SK-N-SH (cell line): ENCODE results near the gene ECEL1. TPM values are rescaled to one million over a fixed set of nuclear protein-coding genes. Genes with fewer than 3 reads are reported as not detected.

Source experiments
- CTCF ChIA-PET: fragments of 300-600, 350-600 bp; formaldehyde crosslinking; extraction: SDS; loops from one replicate; lab custom pipeline; 2021; lab: Yijun Ruan, JAX
- POLR2A ChIA-PET: fragments of 350-600 bp; sonication (Branson Sonifier 250); formaldehyde crosslinking; extraction: SDS; loops from one replicate; lab custom pipeline; 2020; ENCODE audit warnings: antibody characterized with exemption, inconsistent platforms; lab: Yijun Ruan, JAX
- DNase-seq: peaks from one replicate; pipeline ENCODE4 v3.0.0; 2012
- H2AFZ ChIP-seq: fragments of 200-600 bp; sonication (generic); 2 replicates; pipeline ENCODE4 v1.8.1; 2016; ENCODE audit warnings: antibody characterized with exemption, mild to moderate bottlenecking, low read depth
- H3F3A ChIP-seq: fragments of 200-600 bp; sonication (generic); replicated peaks from 2 replicates; pipeline ENCODE3; 2016; ENCODE audit warnings: antibody characterized with exemption, mild to moderate bottlenecking; ENCODE audit not compliant: insufficient read depth
- H3K27ac ChIP-seq, 2 experiments: fragments of 200-500 bp in 1 of 2; fragments of 200-600 bp in 1 of 2; sonication (Bioruptor generic) in 1 of 2; sonication (generic), shearing (Covaris generic) in 1 of 2; 2 replicates each; pipeline versions ENCODE4 v1.5.1 to v1.6.1; 2014 to 2016; ENCODE audit warnings: low read depth in 2 of 2, inconsistent platforms in 1 of 2, low read length in 1 of 2, mild to moderate bottlenecking in 1 of 2, mixed read lengths in 1 of 2
- H3K27me3 ChIP-seq: fragments of 200-600 bp; sonication (generic), shearing (Covaris generic); 2 replicates; pipeline ENCODE4 v1.6.1; 2016; ENCODE audit warnings: mixed run types; ENCODE audit not compliant: insufficient read depth
- H3K36me3 ChIP-seq, 2 experiments: fragments of 200-500 bp in 1 of 2; fragments of 200-600 bp in 1 of 2; sonication (Bioruptor generic) in 1 of 2; sonication (generic) in 1 of 2; replicated peaks in 1 of 2; 2 replicates each; pipeline versions ENCODE3 to v1.5.1; 2014 to 2016; ENCODE audit warnings: low read length in 1 of 2, mild to moderate bottlenecking in 1 of 2; ENCODE audit not compliant: insufficient read depth in 2 of 2, control insufficient read depth in 1 of 2
- H3K4me1 ChIP-seq, 2 experiments: fragments of 200-500 bp in 1 of 2; fragments of 200-600 bp in 1 of 2; sonication (Bioruptor generic) in 1 of 2; sonication (generic), shearing (Covaris generic) in 1 of 2; 2 replicates each; pipeline versions ENCODE4 v1.5.1 to v1.6.1; 2014 to 2016; ENCODE audit warnings: low read depth in 1 of 2, low read length in 1 of 2, mixed run types in 1 of 2; ENCODE audit not compliant: insufficient read depth in 2 of 2, control insufficient read depth in 1 of 2
- H3K4me2 ChIP-seq: fragments of 200-600 bp; sonication (generic), shearing (Covaris generic); 2 replicates; pipeline ENCODE4 v1.6.1; 2017; ENCODE audit warnings: mixed run types
- H3K4me3 ChIP-seq, 2 experiments: fragments of 200-500 bp in 1 of 2; fragments of 200-600 bp in 1 of 2; sonication (Bioruptor generic) in 1 of 2; sonication (generic), shearing (Covaris generic) in 1 of 2; 2 replicates each; pipeline versions ENCODE4 v1.5.1 to v1.8.1; 2014 to 2016; ENCODE audit warnings: low read depth in 2 of 2, inconsistent platforms in 1 of 2, low read length in 1 of 2, mild to moderate bottlenecking in 1 of 2, mixed read lengths in 1 of 2, moderate library complexity in 1 of 2
- H3K79me2 ChIP-seq: fragments of 200-600 bp; sonication (generic); 2 replicates; pipeline ENCODE4 v1.8.1; 2017; ENCODE audit warnings: mild to moderate bottlenecking; ENCODE audit not compliant: insufficient read depth
- H3K9ac ChIP-seq: fragments of 200-600 bp; sonication (generic); 2 replicates; pipeline ENCODE4 v1.6.1; 2017; ENCODE audit warnings: mixed run types
- H3K9me2 ChIP-seq: fragments of 200-600 bp; sonication (generic); 2 replicates; pipeline ENCODE4 v1.6.1; 2017; ENCODE audit warnings: mixed run types
- H3K9me3 ChIP-seq: fragments of 200-600 bp; sonication (generic); 2 replicates; pipeline ENCODE4 v1.6.1; 2017; ENCODE audit warnings: mixed run types, mild to moderate bottlenecking, moderate library complexity
- H4K20me1 ChIP-seq: fragments of 200-600 bp; sonication (generic); 2 replicates; pipeline ENCODE4 v1.6.1; 2017; ENCODE audit warnings: mild to moderate bottlenecking, mixed run types; ENCODE audit not compliant: insufficient read depth
- CHD2 ChIP-seq: fragments of 150-350 bp; IDR thresholded peaks from 2 replicates; pipeline ENCODE4 v1.6.1; 2018; ENCODE audit warnings: low read length; ENCODE audit not compliant: partially characterized antibody
- EZH2phosphoT487 ChIP-seq: fragments of 200-600 bp; sonication (generic); IDR thresholded peaks from 2 replicates; pipeline ENCODE4 v1.6.1; 2017; ENCODE audit warnings: low read depth, mixed run types, mild to moderate bottlenecking, antibody characterized with exemption, moderate library complexity, borderline replicate concordance
- FOSL2 ChIP-seq: IDR thresholded peaks from 2 replicates; pipeline ENCODE4 v1.4.0; 2012; ENCODE audit warnings: low read depth, mild to moderate bottlenecking, moderate library complexity, borderline replicate concordance
- GABPA ChIP-seq: IDR thresholded peaks from 2 replicates; pipeline ENCODE4 v1.4.0; 2012; ENCODE audit warnings: low read depth, mild to moderate bottlenecking
- GATA2 ChIP-seq: sonication (generic); formaldehyde crosslinking; IDR thresholded peaks from 2 replicates; pipeline ENCODE4 v1.5.0; 2020; ENCODE audit warnings: mild to moderate bottlenecking, missing genetic modification reagents
- MXI1 ChIP-seq: IDR thresholded peaks from 2 replicates; pipeline ENCODE4 v1.6.1; 2012; ENCODE audit warnings: mild to moderate bottlenecking, low read depth, low read length, improper control_type of control experiment
- NFIC ChIP-seq: IDR thresholded peaks from 2 replicates; pipeline ENCODE4 v1.4.0; 2012; ENCODE audit warnings: borderline replicate concordance
- RAD21 ChIP-seq: IDR thresholded peaks from 2 replicates; pipeline ENCODE4 v1.6.1; 2012; ENCODE audit warnings: mild to moderate bottlenecking, low read length
- RCOR1 ChIP-seq: fragments of 150-350 bp; IDR thresholded peaks from 2 replicates; pipeline ENCODE4 v1.6.1; 2017; ENCODE audit warnings: antibody characterized with exemption, low read length
- RFX5 ChIP-seq: IDR thresholded peaks from 2 replicates; pipeline ENCODE4 v1.6.1; 2012; ENCODE audit warnings: mild to moderate bottlenecking, improper control_type of control experiment, low read length
- SIN3A ChIP-seq: IDR thresholded peaks from 2 replicates; pipeline ENCODE4 v1.6.1; 2012; ENCODE audit warnings: low read depth, mild to moderate bottlenecking, low read length, moderate library complexity, borderline replicate concordance
- WGBS: methylation state at CpG from one replicate; pipeline ENCODE4 v1.1.6; 2017; ENCODE audit warnings: low lambda C conversion rate; 5-methylcytosine and 5-hydroxymethylcytosine counted together
- polyA plus RNA-seq, 3 experiments: library from polyadenylated mRNA; depleted of rRNA; stranded (reverse); fragments of >200 nt; gene quantifications; 2 replicates each; pipeline ENCODE4 v1.2.3, GENCODE V29; 2012
- TF ChIP-seq, protein P1 (sequence below): IDR thresholded peaks from 2 replicates; pipeline ENCODE4; 2012
- TF ChIP-seq, protein P2 (sequence below): IDR thresholded peaks from 2 replicates; pipeline ENCODE4 v1.4.0; 2012; ENCODE audit warnings: low read depth, borderline replicate concordance
- TF ChIP-seq, protein P3 (sequence below): fragments of 150-350 bp; IDR thresholded peaks from 2 replicates; pipeline ENCODE4 v1.6.1; 2017; ENCODE audit warnings: antibody characterized with exemption, low read length, low read depth, borderline replicate concordance
- TF ChIP-seq, protein P4 (sequence below): fragments of 150-350 bp; IDR thresholded peaks from 2 replicates; pipeline ENCODE4 v1.6.1; 2016; ENCODE audit warnings: mild to moderate bottlenecking, low read depth, low read length
- TF ChIP-seq, protein P5 (sequence below): fragments of 200-600 bp; sonication (generic); IDR thresholded peaks from 2 replicates; pipeline ENCODE4 v1.6.1; 2017; ENCODE audit warnings: antibody characterized with exemption, mild to moderate bottlenecking, moderate library complexity

Gene ECEL1
- polyA plus RNA-seq, 1 of the 3 experiments (the other 2 are of a cell fraction), result not detected

DNA sequence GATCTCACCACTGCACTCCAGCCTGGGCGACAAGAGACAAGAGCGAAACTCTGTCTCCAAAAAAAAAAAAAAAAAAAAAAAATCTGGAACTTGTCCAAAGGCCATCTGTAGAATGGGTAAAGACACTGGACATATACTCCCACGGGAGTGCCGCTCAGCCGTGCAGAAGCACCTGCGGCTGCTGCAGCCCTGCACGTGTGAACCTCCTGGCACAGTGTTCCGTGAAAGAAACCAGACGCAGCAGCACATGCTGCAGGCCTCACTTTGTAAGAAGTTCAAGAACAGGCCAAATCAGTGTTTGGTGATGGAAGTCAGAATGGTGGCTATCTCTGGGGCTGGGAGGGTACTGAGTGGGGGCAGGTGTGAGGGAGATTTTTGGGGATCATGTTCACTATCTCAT is 44.8 kb upstream of the ECEL1 start:
- CTCF ChIA-PET, result interaction anchor here (0.6 to 5.4 kb wide), 5 partner anchors 11 to 205 kb away, joined by 3 to 32 read pairs (median 4); partner anchors contain the start of gene PRSS56

DNA sequence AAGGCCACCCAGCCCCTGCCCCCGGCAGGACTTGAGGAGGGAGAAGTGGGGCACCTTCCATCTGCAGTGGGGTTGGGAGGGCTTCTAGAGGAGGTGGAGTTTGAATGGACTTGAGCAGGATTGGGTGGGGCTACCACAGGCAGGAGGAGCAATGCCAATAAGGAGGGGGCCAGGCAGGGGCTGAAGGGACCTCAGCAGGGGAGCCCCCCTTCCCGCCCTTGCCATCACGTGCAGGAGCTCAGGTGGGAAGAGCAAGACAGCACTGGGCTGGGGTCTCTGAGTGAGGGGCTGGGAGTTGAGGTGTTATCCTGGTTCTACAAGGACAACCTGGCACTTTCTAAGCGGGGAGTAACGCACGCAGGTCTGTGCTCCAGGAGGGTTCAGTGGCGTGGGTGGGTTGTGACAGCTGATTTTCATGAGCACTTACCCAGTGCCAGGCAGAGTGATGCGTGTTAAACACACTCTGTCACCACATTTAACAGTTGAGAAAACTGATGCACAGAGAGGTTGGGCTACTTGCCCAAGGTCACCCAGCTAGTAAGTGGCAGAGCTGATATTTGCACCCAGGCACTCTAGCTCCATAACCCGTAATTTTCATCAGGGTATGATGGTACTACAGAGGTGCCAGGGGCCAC is 43.1 kb upstream of the ECEL1 start:
- H3K79me2 ChIP-seq, result no peaks in the 10 kb centered on the region
- no peak overlapping the region for H3K4me2 ChIP-seq
- H3F3A ChIP-seq, result no peaks in the 10 kb centered on the region
- CTCF ChIA-PET, result interaction anchor here (1.9 to 5.4 kb wide), 2 partner anchors 9 to 12 kb away, joined by 4 to 32 read pairs; partner anchors contain the start of gene PRSS56
- no peaks in the 10 kb centered on the region for H3K27me3 ChIP-seq
- H3K36me3 ChIP-seq, result no peaks in the 10 kb centered on the region
- H3K9me2 ChIP-seq, result no peaks in the 10 kb centered on the region
- POLR2A ChIA-PET, result no interaction called here
- H3K9ac ChIP-seq, result no peak overlapping the region
- WGBS, result 69% methylated on average over 9 of the region's 9 CpGs
- no peaks in the 10 kb centered on the region for H3K9me3 ChIP-seq
- DNase-seq, result peak; percentile 21
- H3K4me1 ChIP-seq, result peaks cover 0 to 5% of the 10 kb centered on the region in 2 experiments; a peak in 1 of 4 replicates
- H3K27ac ChIP-seq, result no peak overlapping the region
- no peak overlapping the region for H2AFZ ChIP-seq
- no peak overlapping the region for H3K4me3 ChIP-seq
- H4K20me1 ChIP-seq, result no peaks in the 10 kb centered on the region
- TF ChIP-seq EZH2phosphoT487 (no peak), RFX5 (no peak), RCOR1 (no peak), NFIC (no peak), GATA2 (CRISPR knock-in tag) (no peak), MXI1 (no peak), CHD2 (no peak), RAD21 (no peak), GABPA (no peak)
- TF ChIP-seq, protein P1, sequence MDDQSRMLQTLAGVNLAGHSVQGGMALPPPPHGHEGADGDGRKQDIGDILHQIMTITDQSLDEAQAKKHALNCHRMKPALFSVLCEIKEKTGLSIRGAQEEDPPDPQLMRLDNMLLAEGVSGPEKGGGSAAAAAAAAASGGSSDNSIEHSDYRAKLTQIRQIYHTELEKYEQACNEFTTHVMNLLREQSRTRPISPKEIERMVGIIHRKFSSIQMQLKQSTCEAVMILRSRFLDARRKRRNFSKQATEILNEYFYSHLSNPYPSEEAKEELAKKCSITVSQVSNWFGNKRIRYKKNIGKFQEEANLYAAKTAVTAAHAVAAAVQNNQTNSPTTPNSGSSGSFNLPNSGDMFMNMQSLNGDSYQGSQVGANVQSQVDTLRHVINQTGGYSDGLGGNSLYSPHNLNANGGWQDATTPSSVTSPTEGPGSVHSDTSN, result no peak
- TF ChIP-seq, protein P2, sequence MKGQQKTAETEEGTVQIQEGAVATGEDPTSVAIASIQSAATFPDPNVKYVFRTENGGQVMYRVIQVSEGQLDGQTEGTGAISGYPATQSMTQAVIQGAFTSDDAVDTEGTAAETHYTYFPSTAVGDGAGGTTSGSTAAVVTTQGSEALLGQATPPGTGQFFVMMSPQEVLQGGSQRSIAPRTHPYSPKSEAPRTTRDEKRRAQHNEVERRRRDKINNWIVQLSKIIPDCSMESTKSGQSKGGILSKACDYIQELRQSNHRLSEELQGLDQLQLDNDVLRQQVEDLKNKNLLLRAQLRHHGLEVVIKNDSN, result no peak
- TF ChIP-seq, protein P3, sequence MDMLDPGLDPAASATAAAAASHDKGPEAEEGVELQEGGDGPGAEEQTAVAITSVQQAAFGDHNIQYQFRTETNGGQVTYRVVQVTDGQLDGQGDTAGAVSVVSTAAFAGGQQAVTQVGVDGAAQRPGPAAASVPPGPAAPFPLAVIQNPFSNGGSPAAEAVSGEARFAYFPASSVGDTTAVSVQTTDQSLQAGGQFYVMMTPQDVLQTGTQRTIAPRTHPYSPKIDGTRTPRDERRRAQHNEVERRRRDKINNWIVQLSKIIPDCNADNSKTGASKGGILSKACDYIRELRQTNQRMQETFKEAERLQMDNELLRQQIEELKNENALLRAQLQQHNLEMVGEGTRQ, result no peak
- TF ChIP-seq, protein P4, sequence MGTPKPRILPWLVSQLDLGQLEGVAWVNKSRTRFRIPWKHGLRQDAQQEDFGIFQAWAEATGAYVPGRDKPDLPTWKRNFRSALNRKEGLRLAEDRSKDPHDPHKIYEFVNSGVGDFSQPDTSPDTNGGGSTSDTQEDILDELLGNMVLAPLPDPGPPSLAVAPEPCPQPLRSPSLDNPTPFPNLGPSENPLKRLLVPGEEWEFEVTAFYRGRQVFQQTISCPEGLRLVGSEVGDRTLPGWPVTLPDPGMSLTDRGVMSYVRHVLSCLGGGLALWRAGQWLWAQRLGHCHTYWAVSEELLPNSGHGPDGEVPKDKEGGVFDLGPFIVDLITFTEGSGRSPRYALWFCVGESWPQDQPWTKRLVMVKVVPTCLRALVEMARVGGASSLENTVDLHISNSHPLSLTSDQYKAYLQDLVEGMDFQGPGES, result no peak
- TF ChIP-seq, protein P5, sequence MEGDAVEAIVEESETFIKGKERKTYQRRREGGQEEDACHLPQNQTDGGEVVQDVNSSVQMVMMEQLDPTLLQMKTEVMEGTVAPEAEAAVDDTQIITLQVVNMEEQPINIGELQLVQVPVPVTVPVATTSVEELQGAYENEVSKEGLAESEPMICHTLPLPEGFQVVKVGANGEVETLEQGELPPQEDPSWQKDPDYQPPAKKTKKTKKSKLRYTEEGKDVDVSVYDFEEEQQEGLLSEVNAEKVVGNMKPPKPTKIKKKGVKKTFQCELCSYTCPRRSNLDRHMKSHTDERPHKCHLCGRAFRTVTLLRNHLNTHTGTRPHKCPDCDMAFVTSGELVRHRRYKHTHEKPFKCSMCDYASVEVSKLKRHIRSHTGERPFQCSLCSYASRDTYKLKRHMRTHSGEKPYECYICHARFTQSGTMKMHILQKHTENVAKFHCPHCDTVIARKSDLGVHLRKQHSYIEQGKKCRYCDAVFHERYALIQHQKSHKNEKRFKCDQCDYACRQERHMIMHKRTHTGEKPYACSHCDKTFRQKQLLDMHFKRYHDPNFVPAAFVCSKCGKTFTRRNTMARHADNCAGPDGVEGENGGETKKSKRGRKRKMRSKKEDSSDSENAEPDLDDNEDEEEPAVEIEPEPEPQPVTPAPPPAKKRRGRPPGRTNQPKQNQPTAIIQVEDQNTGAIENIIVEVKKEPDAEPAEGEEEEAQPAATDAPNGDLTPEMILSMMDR, result no peak

More for the DNA sequence above, 44.8 kb upstream of the ECEL1 start:
- 51% methylated on average over 9 of the region's 9 CpGs for WGBS
- H3K9ac ChIP-seq, result no peak overlapping the region
- no peak overlapping the region for H3K27ac ChIP-seq
- no peak overlapping the region for H3K4me2 ChIP-seq
- no peaks in the 10 kb centered on the region for H3K36me3 ChIP-seq
- peak; percentile 65 for DNase-seq
- no peak overlapping the region for H2AFZ ChIP-seq
- H3K4me1 ChIP-seq, result peaks cover 0 to 5% of the 10 kb centered on the region in 2 experiments; a peak in 1 of 4 replicates
- no peaks in the 10 kb centered on the region for H3K79me2 ChIP-seq
- no peaks in the 10 kb centered on the region for H3F3A ChIP-seq
- peak; percentile 53; the same call in 1 of the 2 replicates for TF ChIP-seq MXI1
- TF ChIP-seq, protein P4, result no peak
- no peak for TF ChIP-seq FOSL2
- no peak for TF ChIP-seq SIN3A
- TF ChIP-seq, all 33 proteins: peak for 1
- no peak overlapping the region for H3K4me3 ChIP-seq
- H4K20me1 ChIP-seq, result no peaks in the 10 kb centered on the region
- POLR2A ChIA-PET, result no interaction called here
- no peaks in the 10 kb centered on the region for H3K27me3 ChIP-seq
- no peaks in the 10 kb centered on the region for H3K9me3 ChIP-seq
- H3K9me2 ChIP-seq, result no peaks in the 10 kb centered on the region
